Skeletal muscle satellite cell (primary cell): Measurements from ENCODE around the gene HLA-DRA. TPM values are rescaled to one million over a fixed set of nuclear protein-coding genes. Genes with fewer than 3 reads are reported as not detected.

ENCODE experiments used
- H3K27me3 ChIP-seq: 2 replicates; pipeline ENCODE4 v1.7.0; 2013; ENCODE audit warnings: low read length; ENCODE audit not compliant: control insufficient read depth, insufficient read depth
- H3K36me3 ChIP-seq: 2 replicates; pipeline ENCODE4 v1.7.0; 2013; ENCODE audit warnings: mild to moderate bottlenecking, control low read depth, low read length; ENCODE audit not compliant: insufficient read depth
- H3K4me1 ChIP-seq: 2 replicates; pipeline ENCODE4 v1.7.0; 2013; ENCODE audit warnings: low read length; ENCODE audit not compliant: control insufficient read depth, insufficient read depth
- H3K4me2 ChIP-seq: 2 replicates; pipeline ENCODE4 v1.7.0; 2013; ENCODE audit warnings: mild to moderate bottlenecking, low read length
- H3K4me3 ChIP-seq: 2 replicates; pipeline ENCODE4 v1.7.0; 2013; ENCODE audit warnings: low read length
- H3K9ac ChIP-seq: 2 replicates; pipeline ENCODE4 v1.7.0; 2013; ENCODE audit warnings: mild to moderate bottlenecking, low read depth, low read length, moderate library complexity
- H3K9me3 ChIP-seq: replicated peaks from 2 replicates; pipeline ENCODE4 v1.7.0; 2013; ENCODE audit warnings: mild to moderate bottlenecking, control low read depth, low read length
- total RNA-seq: library from RNA; depleted of rRNA; stranded (reverse); fragments of >200 nt; gene quantifications from 2 replicates; pipeline ENCODE4 v1.2.3, GENCODE V29; 2012; rRNA removed

Gene HLA-DRA
- 0.22 and 0.76 TPM in 2 replicates for total RNA-seq

DNA sequence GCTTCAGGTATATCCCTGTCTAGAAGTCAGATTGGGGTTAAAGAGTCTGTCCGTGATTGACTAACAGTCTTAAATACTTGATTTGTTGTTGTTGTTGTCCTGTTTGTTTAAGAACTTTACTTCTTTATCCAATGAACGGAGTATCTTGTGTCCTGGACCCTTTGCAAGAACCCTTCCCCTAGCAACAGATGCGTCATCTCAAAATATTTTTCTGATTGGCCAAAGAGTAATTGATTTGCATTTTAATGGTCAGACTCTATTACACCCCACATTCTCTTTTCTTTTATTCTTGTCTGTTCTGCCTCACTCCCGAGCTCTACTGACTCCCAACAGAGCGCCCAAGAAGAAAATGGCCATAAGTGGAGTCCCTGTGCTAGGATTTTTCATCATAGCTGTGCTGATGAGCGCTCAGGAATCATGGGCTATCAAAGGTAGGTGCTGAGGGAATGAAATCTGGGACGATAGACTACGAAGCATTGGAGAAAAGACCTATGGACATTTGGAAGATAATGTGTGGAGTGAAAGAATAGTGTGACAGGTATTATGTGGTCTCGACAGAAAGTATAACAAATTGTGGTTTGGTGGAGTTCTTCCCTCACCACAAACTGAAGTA lies at the start of gene HLA-DRA:
TSS of gene HLA-DRA (plus strand) at position 286 of the 613 bp plus-strand sequence. CDS start at position 350, 64 bp downstream.
- Histone ChIP-seq H3K9me3 (no peaks in the 10 kb centered on the region), H3K4me1 (no peaks in the 10 kb centered on the region), H3K4me2 (no peak within 1 kb of the TSS), H3K36me3 (no peaks in the 10 kb centered on the region), H3K27me3 (peaks cover 17% of the 10 kb centered on the region), H3K4me3 (no peak within 1 kb of the TSS), H3K9ac (no peak within 1 kb of the TSS)

DNA sequence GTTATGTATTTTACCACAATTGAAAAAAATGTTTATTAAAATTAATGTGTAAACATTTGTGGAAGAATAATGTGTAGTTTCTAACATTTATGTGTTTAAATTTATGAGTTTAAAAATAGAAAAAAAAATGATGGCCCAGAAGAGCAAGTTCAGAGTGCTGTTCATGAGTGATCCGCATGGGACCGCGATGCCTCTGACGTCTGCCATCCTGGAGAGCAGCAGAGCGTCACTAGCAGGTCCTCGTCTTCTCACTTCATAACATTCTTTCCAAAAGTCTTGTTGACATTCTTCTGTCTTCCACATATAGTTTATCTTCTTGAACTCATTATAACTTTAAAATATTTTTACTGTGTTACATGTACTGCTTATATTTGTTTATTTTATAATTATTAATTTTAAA lies 48.2 kb upstream of the HLA-DRA start:
- no peak overlapping the region for H3K4me2 ChIP-seq
- H3K4me3 ChIP-seq: no peak overlapping the region
- H3K9me3 ChIP-seq: no peaks in the 10 kb centered on the region
- no peaks in the 10 kb centered on the region for H3K4me1 ChIP-seq
- H3K36me3 ChIP-seq: no peaks in the 10 kb centered on the region
- no peak overlapping the region for H3K9ac ChIP-seq
- peaks cover 37% of the 10 kb centered on the region for H3K27me3 ChIP-seq

DNA sequence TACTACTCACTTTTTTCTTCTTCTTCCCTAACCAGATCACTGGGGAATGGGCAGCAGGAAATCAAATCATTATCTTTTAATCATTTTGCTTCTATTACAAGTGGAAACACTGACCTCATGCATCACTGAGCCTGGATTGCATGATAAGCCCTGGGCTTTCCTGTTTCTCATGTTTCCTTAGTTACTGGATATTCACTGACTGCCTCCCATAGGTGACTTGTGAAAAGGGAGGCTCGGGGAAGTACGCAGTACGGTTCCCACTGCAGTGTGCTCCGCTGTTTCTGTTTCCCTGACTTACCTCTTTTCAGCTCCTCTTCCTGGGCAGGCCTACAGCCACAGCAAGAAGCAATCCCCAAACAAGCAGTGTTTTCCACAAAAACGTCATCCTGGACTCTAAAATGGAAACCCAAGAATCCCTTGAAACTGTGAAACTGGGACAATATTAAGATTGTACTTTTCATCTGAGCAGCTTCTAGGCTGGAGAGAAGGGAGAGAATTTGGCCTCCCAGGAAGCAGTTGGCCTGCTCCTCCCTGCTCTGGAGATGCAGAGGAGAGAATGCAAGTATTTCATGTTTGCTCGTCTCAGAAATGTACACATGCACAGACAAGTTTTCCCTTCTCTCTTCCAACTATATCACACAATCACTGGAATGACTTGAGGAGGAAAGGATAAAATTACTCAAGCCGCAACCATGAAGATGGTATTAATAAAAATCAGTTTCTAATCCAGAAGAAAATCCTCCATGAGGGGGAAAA lies 45.8 kb upstream of the HLA-DRA start:
- Histone ChIP-seq H3K4me3 (no peak overlapping the region), H3K9ac (no peak overlapping the region)

DNA sequence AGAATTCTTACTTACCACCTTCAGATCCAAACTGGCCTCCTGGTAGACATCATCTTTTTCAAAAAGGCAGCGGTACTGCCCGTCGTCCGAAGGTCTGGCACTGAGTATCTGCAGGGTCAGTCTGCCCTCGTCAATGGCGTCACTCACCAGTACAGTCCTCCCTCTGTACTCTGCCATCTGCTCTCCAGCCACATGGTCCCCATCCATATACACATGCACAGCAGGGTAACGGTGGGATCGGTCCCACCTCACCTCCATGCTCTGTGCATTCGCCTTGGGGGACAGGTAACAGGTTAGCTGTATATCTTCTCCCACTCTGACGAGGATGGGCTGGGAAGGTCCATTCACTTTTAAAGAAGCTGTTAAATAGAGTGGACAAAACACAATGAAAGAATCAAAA lies 43.7 kb upstream of the HLA-DRA start:
- Histone ChIP-seq H3K36me3 (no peaks in the 10 kb centered on the region), H3K4me2 (no peak overlapping the region), H3K9me3 (no peaks in the 10 kb centered on the region), H3K9ac (no peak overlapping the region), H3K4me3 (no peak overlapping the region), H3K27me3 (peaks cover 31% of the 10 kb centered on the region), H3K4me1 (no peaks in the 10 kb centered on the region)

More for the DNA sequence above, 45.8 kb upstream of the HLA-DRA start:
- Histone ChIP-seq H3K4me2 (no peak overlapping the region), H3K36me3 (no peaks in the 10 kb centered on the region), H3K4me1 (no peaks in the 10 kb centered on the region), H3K27me3 (peaks cover 40% of the 10 kb centered on the region), H3K9me3 (no peaks in the 10 kb centered on the region)

DNA sequence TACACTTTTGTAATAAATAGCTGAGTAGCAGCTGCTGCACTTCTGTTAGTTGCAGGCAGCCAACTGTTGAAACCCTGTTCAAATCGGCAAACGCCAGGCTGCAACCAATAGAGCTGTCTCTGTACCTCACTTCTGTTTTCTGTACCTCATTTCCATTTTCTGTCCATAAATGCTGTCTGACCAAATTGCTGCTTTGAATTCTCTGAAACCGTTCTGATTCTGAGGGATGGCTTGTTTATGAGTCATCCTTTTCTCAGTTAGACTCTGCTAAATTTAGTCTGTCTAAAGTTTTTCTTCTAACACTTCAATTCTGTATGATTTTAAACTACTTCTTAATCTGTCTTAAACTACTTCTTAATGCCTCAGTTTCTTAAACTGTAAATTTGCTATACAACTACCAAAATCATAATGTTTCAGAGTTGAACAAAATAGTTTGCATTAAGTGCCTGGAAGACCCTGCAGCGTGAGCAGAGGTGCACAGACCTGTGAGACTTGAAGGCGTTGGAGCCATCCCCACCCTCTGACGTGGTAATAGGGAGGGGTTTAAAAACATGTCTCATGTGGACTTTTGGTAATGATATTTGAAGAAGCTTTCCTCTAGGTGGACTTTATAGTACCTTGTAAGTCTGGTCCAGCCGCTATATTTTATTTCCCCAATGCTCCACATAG lies 42.3 kb upstream of the HLA-DRA start:
- Histone ChIP-seq H3K4me3 (no peak overlapping the region), H3K27me3 (peaks cover 32% of the 10 kb centered on the region), H3K9me3 (no peaks in the 10 kb centered on the region), H3K9ac (no peak overlapping the region), H3K4me1 (no peaks in the 10 kb centered on the region), H3K36me3 (no peaks in the 10 kb centered on the region), H3K4me2 (no peak overlapping the region)

DNA sequence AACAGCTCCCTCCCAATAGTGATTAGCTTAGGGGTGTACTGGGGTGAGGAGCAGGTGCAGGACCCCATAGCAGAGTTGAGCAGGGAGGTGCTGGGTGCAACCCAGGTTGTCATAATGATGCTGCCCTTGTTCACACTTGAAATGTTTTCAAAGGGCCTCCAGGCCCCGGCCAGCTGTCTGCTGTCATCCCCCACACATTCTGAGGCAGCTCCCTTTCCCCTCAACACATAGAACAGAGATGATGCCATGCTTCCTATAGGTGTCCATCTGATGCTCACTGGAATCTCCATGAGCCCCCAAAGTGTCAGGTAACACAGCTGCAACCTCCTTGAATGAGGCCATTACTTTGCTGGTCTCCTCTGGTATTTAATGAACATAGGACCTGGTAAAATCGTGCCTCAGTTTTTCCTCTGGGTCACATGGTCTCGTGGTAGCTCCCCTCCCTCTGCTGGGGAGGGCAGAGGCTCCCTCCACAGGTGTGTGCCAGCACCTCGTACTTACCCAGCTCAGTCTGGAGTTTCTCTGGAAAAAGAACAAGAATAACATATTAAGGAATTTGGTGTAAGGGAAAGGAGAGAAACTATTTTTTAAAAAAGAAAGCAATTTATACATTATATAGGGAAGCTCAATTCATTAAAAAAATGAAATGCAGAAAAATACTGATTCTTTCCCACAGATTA lies 38.3 kb upstream of the HLA-DRA start:
- Histone ChIP-seq H3K9me3 (no peaks in the 10 kb centered on the region), H3K36me3 (no peaks in the 10 kb centered on the region), H3K27me3 (peaks cover 30% of the 10 kb centered on the region), H3K4me2 (no peak overlapping the region), H3K9ac (no peak overlapping the region), H3K4me3 (no peak overlapping the region), H3K4me1 (no peaks in the 10 kb centered on the region)

DNA sequence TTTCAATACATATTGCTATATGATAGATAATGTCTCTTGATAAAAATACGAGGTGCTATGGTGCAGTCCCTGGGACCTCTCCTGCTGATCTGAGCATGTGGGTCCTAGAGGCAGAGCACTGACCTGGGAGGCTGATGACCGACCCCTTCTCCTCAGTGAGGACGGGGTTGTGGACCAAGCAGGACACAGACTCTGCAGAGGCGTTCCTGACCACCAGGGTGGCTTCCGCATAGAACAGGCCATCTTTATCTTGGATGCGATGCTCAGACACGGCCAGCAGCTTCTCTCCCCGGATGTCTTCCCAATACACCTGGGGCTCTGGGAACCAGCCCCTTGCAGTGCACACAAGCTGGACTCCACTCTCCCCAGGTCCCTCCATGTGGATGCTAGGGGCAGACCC lies 36.9 kb upstream of the HLA-DRA start:
- no peak overlapping the region for H3K9ac ChIP-seq
- H3K4me3 ChIP-seq: no peak overlapping the region
- H3K36me3 ChIP-seq: no peaks in the 10 kb centered on the region
- H3K9me3 ChIP-seq: no peaks in the 10 kb centered on the region
- H3K27me3 ChIP-seq: peaks cover 44% of the 10 kb centered on the region
- H3K4me1 ChIP-seq: no peaks in the 10 kb centered on the region
- no peak overlapping the region for H3K4me2 ChIP-seq

DNA sequence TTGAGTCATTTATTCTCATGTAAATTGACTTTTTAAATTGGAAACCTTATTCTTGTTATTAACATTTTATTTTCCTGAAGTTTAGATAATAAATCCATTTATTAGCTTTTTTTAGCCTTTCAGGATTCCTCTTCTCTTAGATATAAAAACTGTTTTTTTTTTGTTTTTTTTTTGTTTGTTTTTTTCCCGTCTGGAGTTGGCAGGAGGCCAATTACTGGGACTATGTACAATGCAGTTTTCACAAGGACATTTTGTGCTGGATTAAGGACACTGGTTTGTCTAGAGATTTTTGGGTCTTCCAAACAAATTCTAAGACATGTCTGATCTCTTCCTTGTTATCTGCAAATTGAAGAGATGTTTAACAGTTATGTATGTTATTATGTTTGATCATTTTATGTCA lies 34.0 kb upstream of the HLA-DRA start:
- H3K9me3 ChIP-seq: no peaks in the 10 kb centered on the region
- no peak overlapping the region for H3K9ac ChIP-seq
- no peaks in the 10 kb centered on the region for H3K36me3 ChIP-seq

DNA sequence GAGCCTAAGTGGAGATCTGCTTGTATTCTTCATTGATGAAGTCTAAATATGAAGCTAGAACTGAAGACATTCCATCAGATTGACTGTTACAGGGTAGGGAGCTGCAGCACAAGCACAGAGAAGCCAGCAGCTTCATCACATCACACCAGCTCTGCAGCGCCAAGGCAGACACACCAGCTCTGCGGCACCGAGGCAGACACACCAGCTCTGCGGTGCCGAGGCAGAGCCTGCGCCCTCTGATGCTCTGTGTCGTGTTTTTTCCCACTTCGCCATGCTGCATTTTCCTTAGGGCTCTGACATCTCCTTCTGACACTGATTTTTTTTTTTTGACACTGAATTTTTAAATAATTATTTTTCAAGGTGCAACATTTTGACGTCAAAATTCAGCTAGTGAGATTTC lies 33.5 kb upstream of the HLA-DRA start:
- H3K4me3 ChIP-seq: no peak overlapping the region
- no peaks in the 10 kb centered on the region for H3K9me3 ChIP-seq
- peaks cover 50% of the 10 kb centered on the region for H3K27me3 ChIP-seq
- no peaks in the 10 kb centered on the region for H3K4me1 ChIP-seq
- no peak overlapping the region for H3K9ac ChIP-seq
- H3K4me2 ChIP-seq: no peak overlapping the region
- H3K36me3 ChIP-seq: no peaks in the 10 kb centered on the region

More for the DNA sequence above, 34.0 kb upstream of the HLA-DRA start:
- H3K4me1 ChIP-seq: no peaks in the 10 kb centered on the region
- H3K4me3 ChIP-seq: no peak overlapping the region
- no peak overlapping the region for H3K4me2 ChIP-seq
- peaks cover 46% of the 10 kb centered on the region for H3K27me3 ChIP-seq

DNA sequence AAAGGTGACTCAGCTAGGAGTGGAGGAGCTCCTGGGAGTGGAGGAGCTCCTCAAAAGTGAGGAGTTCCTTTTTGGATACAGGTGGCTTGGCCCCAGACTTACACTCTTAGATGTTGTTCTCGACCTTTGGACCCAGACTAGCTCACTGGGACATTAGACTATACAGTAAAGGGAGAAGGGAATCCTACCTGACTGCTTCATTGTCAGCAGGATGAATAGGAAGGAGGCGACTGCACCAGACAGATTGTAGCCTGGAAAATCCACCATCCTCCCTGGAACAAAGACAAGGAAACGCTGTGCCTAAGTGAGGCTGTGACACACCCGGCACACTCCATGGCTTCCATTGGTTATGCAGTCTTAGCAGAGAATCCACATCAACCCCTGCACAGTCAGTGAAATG lies 32.8 kb upstream of the HLA-DRA start, which contains the start of gene BTNL2:
TSS of gene BTNL2 (minus strand) at position 325 of the 400 bp plus-strand sequence. CDS start at position 267, 58 bp downstream.
- Histone ChIP-seq H3K9ac (no peak within 1 kb of the TSS), H3K4me1 (no peaks in the 10 kb centered on the region), H3K4me2 (no peak within 1 kb of the TSS), H3K4me3 (no peak within 1 kb of the TSS), H3K36me3 (no peaks in the 10 kb centered on the region), H3K9me3 (no peaks in the 10 kb centered on the region), H3K27me3 (peaks cover 57% of the 10 kb centered on the region)

DNA sequence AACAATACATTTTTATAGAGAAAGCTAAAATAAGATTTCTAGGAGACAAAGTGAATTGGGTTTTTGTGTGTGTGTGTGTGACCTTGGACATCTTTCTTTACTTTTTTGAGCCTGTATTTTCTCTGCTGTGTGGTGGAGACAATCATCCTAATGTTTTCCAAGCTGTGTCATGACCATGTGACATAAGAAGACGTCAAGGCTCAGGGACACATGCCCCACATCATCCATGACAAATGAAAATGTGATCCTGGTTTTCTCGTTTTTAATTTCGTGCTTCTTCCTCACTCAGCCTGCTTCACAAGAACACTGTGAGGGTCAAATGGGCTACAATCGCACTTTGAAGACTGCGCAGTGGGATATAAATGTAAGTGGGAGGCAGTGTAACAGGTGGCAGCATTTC lies 28.8 kb upstream of the HLA-DRA start:
- Histone ChIP-seq H3K4me1 (no peaks in the 10 kb centered on the region), H3K9ac (no peak overlapping the region), H3K36me3 (no peaks in the 10 kb centered on the region), H3K9me3 (no peaks in the 10 kb centered on the region), H3K27me3 (peaks cover 71% of the 10 kb centered on the region), H3K4me3 (no peak overlapping the region), H3K4me2 (no peak overlapping the region)
